ENCODE measurements around the gene SLC39A11.

- no peak for TF ChIP-seq FOXA1 (IDR thresholded peaks at IDR 0.05)
- no peak for TF ChIP-seq SP1 (IDR thresholded peaks at IDR 0.05)
- no peak for TF ChIP-seq HDGF (IDR thresholded peaks at IDR 0.05; ENCODE audit: borderline replicate concordance)
- no peak for TF ChIP-seq LEF1 (IDR thresholded peaks at IDR 0.05; ENCODE audit: borderline replicate concordance)
- no peak for TF ChIP-seq TARDBP (IDR thresholded peaks at IDR 0.05)
These were observed 34.5 kb downstream of the SLC39A11 start for GRCh38 chr17:73058022-73058421.
